ENCODE data around the gene PSMA7.

- TF ChIP-seq POLR2A (IDR thresholded peaks at IDR 0.05), result no peak
- TF ChIP-seq, protein P1, sequence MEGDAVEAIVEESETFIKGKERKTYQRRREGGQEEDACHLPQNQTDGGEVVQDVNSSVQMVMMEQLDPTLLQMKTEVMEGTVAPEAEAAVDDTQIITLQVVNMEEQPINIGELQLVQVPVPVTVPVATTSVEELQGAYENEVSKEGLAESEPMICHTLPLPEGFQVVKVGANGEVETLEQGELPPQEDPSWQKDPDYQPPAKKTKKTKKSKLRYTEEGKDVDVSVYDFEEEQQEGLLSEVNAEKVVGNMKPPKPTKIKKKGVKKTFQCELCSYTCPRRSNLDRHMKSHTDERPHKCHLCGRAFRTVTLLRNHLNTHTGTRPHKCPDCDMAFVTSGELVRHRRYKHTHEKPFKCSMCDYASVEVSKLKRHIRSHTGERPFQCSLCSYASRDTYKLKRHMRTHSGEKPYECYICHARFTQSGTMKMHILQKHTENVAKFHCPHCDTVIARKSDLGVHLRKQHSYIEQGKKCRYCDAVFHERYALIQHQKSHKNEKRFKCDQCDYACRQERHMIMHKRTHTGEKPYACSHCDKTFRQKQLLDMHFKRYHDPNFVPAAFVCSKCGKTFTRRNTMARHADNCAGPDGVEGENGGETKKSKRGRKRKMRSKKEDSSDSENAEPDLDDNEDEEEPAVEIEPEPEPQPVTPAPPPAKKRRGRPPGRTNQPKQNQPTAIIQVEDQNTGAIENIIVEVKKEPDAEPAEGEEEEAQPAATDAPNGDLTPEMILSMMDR (IDR thresholded peaks at IDR 0.05), result no peak
Measured at GRCh38 chr20:62131560-62132320, 11.5 kb downstream of the PSMA7 start.

All from body of pancreas (tissue), 4 donors.